Large intestine (tissue), 3 donors: ENCODE measurements around the gene MKRN2OS. TPM values are rescaled to one million over a fixed set of nuclear protein-coding genes. Genes with fewer than 3 reads are reported as not detected.
A peak's percentile ranks its signal among the peaks of the same experiment; 100 is the strongest.

Experiments used
- DNase-seq, 2 donors: peaks; one replicate each; pipeline versions ENCODE4 v3.0.0 to v3.0.0-alpha.2; 2013
- H3K27ac ChIP-seq: one replicate; pipeline ENCODE4 v1.5.1; 2013; ENCODE audit warnings: low read length
- H3K27me3 ChIP-seq: 2 replicates; pipeline ENCODE4 v1.6.1; 2013; ENCODE audit warnings: low read length; ENCODE audit not compliant: control insufficient read depth, insufficient read depth
- H3K36me3 ChIP-seq: 2 replicates; pipeline ENCODE4 v1.6.1; 2013; ENCODE audit warnings: low read length; ENCODE audit not compliant: control insufficient read depth, insufficient read depth
- H3K4me1 ChIP-seq: one replicate; pipeline ENCODE4 v1.6.1; 2013; ENCODE audit warnings: low read length; ENCODE audit not compliant: control insufficient read depth, insufficient read depth
- H3K4me3 ChIP-seq: one replicate; pipeline ENCODE4 v1.5.1; 2013; ENCODE audit warnings: low read length
- H3K9me3 ChIP-seq: one replicate; pipeline ENCODE4 v1.6.1; 2013; ENCODE audit warnings: mild to moderate bottlenecking, low read depth, low read length, moderate library complexity; ENCODE audit not compliant: control insufficient read depth
- WGBS: methylation state at CpG from one replicate; pipeline ENCODE4 v1.1.5; 2013; ENCODE audit warnings: low lambda C conversion rate; ENCODE audit not compliant: insufficient coverage; 5-methylcytosine and 5-hydroxymethylcytosine counted together
- polyA plus RNA-seq: library from polyadenylated mRNA; unstranded; fragments of 120-200 nt; gene quantifications from one replicate; pipeline ENCODE4 v1.2.1, GENCODE V29; 2013

Gene MKRN2OS
- polyA plus RNA-seq, 1 donor = 5.1 TPM

- no peak overlapping the region for H3K27ac ChIP-seq
- H3K4me3 ChIP-seq = no peak overlapping the region
- no peaks in the 10 kb centered on the region for H3K4me1 ChIP-seq
- peaks cover 11% of the 10 kb centered on the region for H3K9me3 ChIP-seq
- H3K36me3 ChIP-seq = peaks cover 38% of the 10 kb centered on the region
- H3K27me3 ChIP-seq = no peaks in the 10 kb centered on the region
- DNase-seq = no peak
- no CpG with 5 or more reads among the region's 3 CpGs for WGBS
Measured at GRCh38 chr3:12568747-12569146, 23.4 kb upstream of the MKRN2OS start.

GRCh38 chr3:12566976-12567375 is 21.7 kb upstream of the MKRN2OS start:
- Histone ChIP-seq H3K4me3 (no peak overlapping the region), H3K9me3 (peaks cover 11% of the 10 kb centered on the region), H3K27ac (no peak overlapping the region), H3K36me3 (peaks cover 23% of the 10 kb centered on the region), H3K4me1 (no peaks in the 10 kb centered on the region), H3K27me3 (no peaks in the 10 kb centered on the region)
- DNase-seq = no peak

- Histone ChIP-seq H3K4me3 (no peak overlapping the region), H3K9me3 (peaks cover 11% of the 10 kb centered on the region), H3K36me3 (no peaks in the 10 kb centered on the region), H3K27ac (no peak overlapping the region), H3K4me1 (no peaks in the 10 kb centered on the region), H3K27me3 (no peaks in the 10 kb centered on the region)
- WGBS = no CpG with 5 or more reads among the region's 1 CpG
- no peak for DNase-seq
Measured at GRCh38 chr3:12562451-12562850, 17.2 kb upstream of the MKRN2OS start.

DNA sequence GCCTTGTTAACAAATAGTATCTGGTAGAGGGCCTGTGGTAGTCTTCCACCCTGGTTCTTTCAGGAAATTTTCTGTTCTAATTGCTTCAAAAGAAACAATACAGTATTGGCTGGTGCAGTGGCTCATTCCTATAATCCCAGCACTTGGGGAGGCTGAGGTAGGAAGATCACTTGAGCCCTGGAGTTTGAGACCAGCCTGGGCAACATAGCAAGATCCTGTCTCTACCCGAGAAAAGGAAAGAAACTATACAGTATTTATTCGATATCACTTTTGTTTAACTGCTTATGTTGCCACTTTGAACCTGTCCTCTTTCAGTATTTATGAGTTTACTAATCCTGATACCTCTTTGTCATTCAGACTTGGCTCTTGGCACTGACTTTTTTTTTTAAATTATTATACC is 16.1 kb upstream of the MKRN2OS start:
- no peaks in the 10 kb centered on the region for H3K36me3 ChIP-seq
- no peaks in the 10 kb centered on the region for H3K4me1 ChIP-seq
- no peak overlapping the region for H3K4me3 ChIP-seq
- WGBS = no CpG with 5 or more reads among the region's 2 CpGs
- no peaks in the 10 kb centered on the region for H3K27me3 ChIP-seq
- H3K9me3 ChIP-seq = peaks cover 9% of the 10 kb centered on the region
- H3K27ac ChIP-seq = no peak overlapping the region
- DNase-seq = no peak

DNA sequence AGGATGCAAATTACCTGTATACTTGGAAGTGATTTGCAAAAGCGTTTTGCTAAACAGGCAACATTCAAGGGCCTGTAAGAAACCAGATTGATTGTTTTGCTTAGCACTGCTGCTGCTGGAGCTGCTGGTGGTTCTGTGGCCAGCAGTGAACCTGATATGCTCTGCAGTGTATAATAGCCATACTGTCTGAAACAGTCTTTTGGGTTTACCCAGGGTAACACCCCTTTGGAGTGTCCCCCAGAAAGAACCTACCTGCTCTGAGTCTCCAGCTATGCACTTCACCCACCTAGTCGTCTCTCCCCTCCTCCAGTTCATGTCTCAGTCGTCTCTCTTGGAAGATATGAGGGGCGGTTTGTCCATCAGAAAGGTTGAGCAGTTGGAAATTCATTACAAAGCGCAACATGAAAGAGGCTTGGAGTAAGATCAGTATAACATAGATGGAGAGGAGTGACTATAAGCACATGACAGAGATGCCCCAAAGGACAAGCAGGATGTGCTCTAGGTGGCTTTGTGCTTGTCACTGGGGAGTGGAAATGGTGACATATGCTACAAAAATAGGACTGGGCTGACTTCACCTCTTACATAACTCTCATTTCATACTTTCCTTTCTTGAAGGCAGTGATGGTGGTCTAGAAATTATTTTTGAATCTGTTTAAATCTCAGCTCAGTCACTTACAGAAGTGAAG is 15.3 kb upstream of the MKRN2OS start:
- WGBS = 80% methylated on average over 1 of the region's 5 CpGs
- Histone ChIP-seq H3K36me3 (no peaks in the 10 kb centered on the region), H3K27me3 (no peaks in the 10 kb centered on the region), H3K9me3 (peaks cover 4% of the 10 kb centered on the region), H3K4me3 (no peak overlapping the region), H3K27ac (no peak overlapping the region), H3K4me1 (no peaks in the 10 kb centered on the region)
- no peak for DNase-seq

- no peak for DNase-seq
- Histone ChIP-seq H3K4me1 (no peaks in the 10 kb centered on the region), H3K36me3 (no peaks in the 10 kb centered on the region), H3K4me3 (no peak overlapping the region), H3K27me3 (no peaks in the 10 kb centered on the region), H3K27ac (no peak overlapping the region), H3K9me3 (no peaks in the 10 kb centered on the region)
- WGBS = 17% methylated on average over 1 of the region's 3 CpGs
Measured at GRCh38 chr3:12559520-12559919, 14.2 kb upstream of the MKRN2OS start.

- H3K36me3 ChIP-seq = no peaks in the 10 kb centered on the region
- DNase-seq = peak; percentile 31 to 62
- peak overlapping the region; percentile 74 for H3K4me3 ChIP-seq
- peaks cover 5% of the 10 kb centered on the region for H3K27me3 ChIP-seq
- H3K9me3 ChIP-seq = no peaks in the 10 kb centered on the region
- WGBS = 20% methylated on average over 1 of the region's 4 CpGs
- H3K27ac ChIP-seq = peak overlapping the region; percentile 96
- peaks cover 3% of the 10 kb centered on the region for H3K4me1 ChIP-seq
Measured at GRCh38 chr3:12558706-12559105, 13.4 kb upstream of the MKRN2OS start.

GRCh38 chr3:12557473-12558100 is 12.3 kb upstream of the MKRN2OS start:
- 0% methylated on average over 6 of the region's 18 CpGs for WGBS
- H3K9me3 ChIP-seq = no peaks in the 10 kb centered on the region
- H3K27ac ChIP-seq = peak overlapping the region; percentile 96
- H3K36me3 ChIP-seq = no peaks in the 10 kb centered on the region
- H3K4me1 ChIP-seq = peaks cover 3% of the 10 kb centered on the region
- DNase-seq = peak in 1 of 2 donors; percentile 71
- H3K4me3 ChIP-seq = peak overlapping the region; percentile 74
- H3K27me3 ChIP-seq = peaks cover 7% of the 10 kb centered on the region

GRCh38 chr3:12556690-12557472 is 11.6 kb upstream of the MKRN2OS start, which contains the start of gene MKRN2:
Gene MKRN2, plus strand, starts transcription at chr3:12557087. Its CDS starts 64 bp downstream, at chr3:12557151.
- peaks cover 8% of the 10 kb centered on the region for H3K27me3 ChIP-seq
- no peaks in the 10 kb centered on the region for H3K9me3 ChIP-seq
- peak; percentile 84 to 94 for DNase-seq
- peak within 1 kb of the TSS; percentile 96 for H3K27ac ChIP-seq
- H3K36me3 ChIP-seq = no peaks in the 10 kb centered on the region
- peak within 1 kb of the TSS; percentile 74 for H3K4me3 ChIP-seq
- 0% methylated on average over 2 of the region's 77 CpGs for WGBS
- H3K4me1 ChIP-seq = peaks cover 3% of the 10 kb centered on the region

- Histone ChIP-seq H3K36me3 (no peaks in the 10 kb centered on the region), H3K27ac (peak overlapping the region; percentile 78), H3K27me3 (peaks cover 8% of the 10 kb centered on the region), H3K9me3 (no peaks in the 10 kb centered on the region), H3K4me3 (peak overlapping the region; percentile 74), H3K4me1 (peaks cover 3% of the 10 kb centered on the region)
- 0% methylated on average over 4 of the region's 8 CpGs for WGBS
- DNase-seq = no peak
Measured at GRCh38 chr3:12556314-12556689, 11.0 kb upstream of the MKRN2OS start.
